Osteoblast (primary cell): ENCODE results near the gene C11orf68. TPM values are rescaled to one million over a fixed set of nuclear protein-coding genes. Genes with fewer than 3 reads are reported as not detected.

Source experiments
- DNase-seq: peaks from one replicate; pipeline ENCODE4 v3.0.0; 2011; ENCODE audit warnings: low spot score, mixed read lengths; ENCODE audit not compliant: insufficient read length; ENCODE audit errors: missing footprints
- H2AFZ ChIP-seq: 2 replicates; pipeline ENCODE4 v1.6.0; 2011; ENCODE audit warnings: mild to moderate bottlenecking, low read length
- H3K27ac ChIP-seq: 2 replicates; pipeline ENCODE4 v1.5.1; 2011; ENCODE audit warnings: mild to moderate bottlenecking, low read depth, low read length, moderate library complexity
- H3K27me3 ChIP-seq: 2 replicates; pipeline ENCODE4 v1.6.0; 2012; ENCODE audit warnings: mild to moderate bottlenecking, control low read depth, inconsistent platforms, low read length, moderate library complexity; ENCODE audit not compliant: insufficient read depth
- H3K36me3 ChIP-seq: 2 replicates; pipeline ENCODE4 v1.5.1; 2011; ENCODE audit warnings: mild to moderate bottlenecking, low read length, control low read depth, moderate library complexity; ENCODE audit not compliant: insufficient read depth
- H3K4me1 ChIP-seq: 2 replicates; pipeline ENCODE4 v1.5.1; 2011; ENCODE audit warnings: mild to moderate bottlenecking, low read length, control low read depth, moderate library complexity; ENCODE audit not compliant: insufficient read depth
- H3K4me2 ChIP-seq: 2 replicates; pipeline ENCODE4 v1.6.0; 2011; ENCODE audit warnings: mild to moderate bottlenecking, low read length; ENCODE audit not compliant: insufficient read depth
- H3K4me3 ChIP-seq: fragments of 200-600 bp; sonication (generic); 3 replicates; pipeline ENCODE4 v1.5.1; 2012; ENCODE audit warnings: mild to moderate bottlenecking, low read length, inconsistent platforms; ENCODE audit not compliant: insufficient read depth
- H3K79me2 ChIP-seq: 2 replicates; pipeline ENCODE4 v1.6.0; 2012; ENCODE audit warnings: mild to moderate bottlenecking, low read length, control low read depth, inconsistent platforms; ENCODE audit not compliant: insufficient read depth
- H3K9me3 ChIP-seq: 2 replicates; pipeline ENCODE4 v1.5.1; 2011; ENCODE audit warnings: low read depth, low read length, control low read depth
- H4K20me1 ChIP-seq: 2 replicates; pipeline ENCODE4 v1.6.0; 2012; ENCODE audit warnings: mild to moderate bottlenecking, low read length, control low read depth; ENCODE audit not compliant: insufficient read depth
- CTCF ChIP-seq: IDR thresholded peaks from 2 replicates; pipeline ENCODE4 v1.5.1; 2011; ENCODE audit warnings: mild to moderate bottlenecking, low read depth, low read length, moderate library complexity; ENCODE audit errors: extremely low read depth
- total RNA-seq: library from RNA; depleted of rRNA; stranded (reverse); fragments of >200 nt; gene quantifications from 2 replicates; pipeline ENCODE4 v1.2.3, GENCODE V29; 2012

Gene C11orf68
- total RNA-seq, 1 donor, result 32.9 TPM

GRCh38 chr11:65964906-65965305 is 46.0 kb upstream of the C11orf68 start:
- no peak overlapping the region for H3K4me2 ChIP-seq
- TF ChIP-seq CTCF, result no peak
- H3K36me3 ChIP-seq, result peaks cover 53% of the 10 kb centered on the region
- H3K27me3 ChIP-seq, result no peaks in the 10 kb centered on the region
- peak; percentile 3 for DNase-seq
- H2AFZ ChIP-seq, result no peak overlapping the region
- H3K4me3 ChIP-seq, result no peak overlapping the region
- H3K4me1 ChIP-seq, result peaks cover 16% of the 10 kb centered on the region
- no peaks in the 10 kb centered on the region for H3K9me3 ChIP-seq
- H3K27ac ChIP-seq, result no peak overlapping the region
- peaks cover 59% of the 10 kb centered on the region for H3K79me2 ChIP-seq
- peaks cover 24% of the 10 kb centered on the region for H4K20me1 ChIP-seq

GRCh38 chr11:65962141-65962564 is 43.3 kb upstream of the C11orf68 start:
- no peak overlapping the region for H2AFZ ChIP-seq
- H3K79me2 ChIP-seq, result peaks cover 51% of the 10 kb centered on the region
- H3K9me3 ChIP-seq, result no peaks in the 10 kb centered on the region
- H3K4me3 ChIP-seq, result peak overlapping the region; percentile 92
- no peaks in the 10 kb centered on the region for H3K27me3 ChIP-seq
- H3K27ac ChIP-seq, result peak overlapping the region; percentile 9
- H3K36me3 ChIP-seq, result peaks cover 34% of the 10 kb centered on the region
- H3K4me2 ChIP-seq, result peak overlapping the region; percentile 84
- no peak for TF ChIP-seq CTCF
- peaks cover 16% of the 10 kb centered on the region for H3K4me1 ChIP-seq
- DNase-seq, result no peak
- H4K20me1 ChIP-seq, result peaks cover 16% of the 10 kb centered on the region

DNA sequence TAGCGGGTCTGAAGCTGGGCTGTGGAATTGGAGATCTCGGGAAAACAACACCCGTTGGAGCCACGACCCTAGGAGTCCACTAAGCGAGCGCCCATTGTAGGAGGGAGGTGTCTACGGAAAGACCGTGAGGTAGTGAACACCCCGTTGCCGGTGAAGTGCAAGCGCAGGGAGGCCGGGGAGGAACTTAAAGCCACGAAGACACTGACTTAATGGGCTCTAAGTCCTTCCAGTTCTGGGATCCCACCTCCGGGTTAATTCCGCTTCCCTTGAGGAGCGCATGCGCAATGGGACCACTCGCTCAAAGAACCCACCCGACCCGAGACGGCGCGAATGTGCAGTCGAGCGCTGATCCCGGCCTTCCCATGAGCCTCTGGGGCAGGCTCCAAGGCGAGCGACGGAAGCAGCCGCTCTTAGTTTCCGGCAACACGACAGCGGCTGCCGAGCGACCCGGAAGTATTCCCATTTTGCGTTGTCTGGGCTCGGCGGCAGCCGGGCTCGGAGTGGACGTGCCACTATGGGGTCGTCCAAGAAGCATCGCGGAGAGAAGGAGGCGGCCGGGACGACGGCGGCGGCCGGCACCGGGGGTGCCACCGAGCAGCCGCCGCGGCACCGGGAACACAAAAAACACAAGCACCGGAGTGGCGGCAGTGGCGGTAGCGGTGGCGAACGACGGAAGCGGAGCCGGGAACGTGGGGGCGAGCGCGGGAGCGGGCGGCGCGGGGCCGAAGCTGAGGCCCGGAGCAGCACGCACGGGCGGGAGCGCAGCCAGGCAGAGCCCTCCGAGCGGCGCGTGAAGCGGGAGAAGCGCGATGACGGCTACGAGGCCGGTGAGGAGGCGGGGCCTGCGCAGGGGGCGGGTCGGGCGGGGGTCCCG is 42.6 kb upstream of the C11orf68 start, which contains the start of gene SART1:
SART1 (plus strand) TSS at position 468 of the 874 bp plus-strand sequence; CDS start at position 515, 47 bp downstream.
- TF ChIP-seq CTCF, result no peak
- Histone ChIP-seq H3K4me3 (peak within 1 kb of the TSS; percentile 92), H3K36me3 (peaks cover 29% of the 10 kb centered on the region), H3K27ac (peak within 1 kb of the TSS; percentile 92), H2AFZ (peak within 1 kb of the TSS; percentile 97), H3K79me2 (peaks cover 51% of the 10 kb centered on the region), H3K9me3 (no peaks in the 10 kb centered on the region), H3K27me3 (no peaks in the 10 kb centered on the region), H4K20me1 (peaks cover 13% of the 10 kb centered on the region), H3K4me2 (peak within 1 kb of the TSS; percentile 84), H3K4me1 (peaks cover 16% of the 10 kb centered on the region)
- DNase-seq, result peak; percentile 100

DNA sequence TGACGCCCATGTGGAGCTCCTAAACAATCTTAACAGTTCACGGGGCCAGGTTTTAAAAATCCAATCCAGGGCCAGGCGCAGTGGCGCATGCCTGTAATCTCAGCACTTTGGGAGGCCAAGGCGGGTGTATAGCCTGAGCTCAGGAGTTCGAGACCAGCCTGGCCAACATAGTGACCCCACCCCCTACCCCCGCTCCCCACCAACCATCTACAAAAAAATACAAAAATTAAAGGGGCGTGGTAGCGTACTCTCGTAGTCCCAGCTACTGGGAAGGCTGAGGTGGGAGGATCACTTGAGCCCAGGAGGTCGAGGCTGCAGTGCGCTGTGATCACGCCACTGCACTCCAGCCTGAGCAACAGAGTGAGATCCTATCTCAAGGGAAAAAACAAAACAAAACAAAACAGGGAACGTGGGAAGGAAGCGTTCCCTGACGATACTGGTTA is 42.0 kb upstream of the C11orf68 start:
- H3K4me1 ChIP-seq, result peaks cover 16% of the 10 kb centered on the region
- peak overlapping the region; percentile 92 for H3K27ac ChIP-seq
- peak overlapping the region; percentile 84 for H3K4me2 ChIP-seq
- H4K20me1 ChIP-seq, result peaks cover 13% of the 10 kb centered on the region
- no peak for DNase-seq
- H3K4me3 ChIP-seq, result peak overlapping the region; percentile 92
- H3K9me3 ChIP-seq, result no peaks in the 10 kb centered on the region
- H3K27me3 ChIP-seq, result no peaks in the 10 kb centered on the region
- H3K36me3 ChIP-seq, result peaks cover 24% of the 10 kb centered on the region
- H2AFZ ChIP-seq, result peak overlapping the region; percentile 97
- TF ChIP-seq CTCF, result no peak
- H3K79me2 ChIP-seq, result peaks cover 48% of the 10 kb centered on the region
